Neural progenitor cell (in vitro differentiated cells): ENCODE measurements around the gene CBFA2T2. TPM values are rescaled to one million over a fixed set of nuclear protein-coding genes. Genes with fewer than 3 reads are reported as not detected.

Source experiments
- DNase-seq: peaks from one replicate; pipeline ENCODE4 v3.0.0-alpha.2; 2016; ENCODE audit warnings: low spot score
- H2AFZ ChIP-seq: fragments of 200-600 bp; sonication (generic); replicated peaks from 2 replicates; pipeline ENCODE4 v1.6.1; 2016; ENCODE audit warnings: antibody characterized with exemption
- H3F3A ChIP-seq: fragments of 200-600 bp; sonication (generic); 2 replicates; pipeline ENCODE4 v1.6.1; 2016; ENCODE audit warnings: antibody characterized with exemption, low read depth
- H3K27ac ChIP-seq: fragments of 200-600 bp; sonication (generic); 2 replicates; pipeline ENCODE4 v1.5.1; 2016; ENCODE audit warnings: mild to moderate bottlenecking
- H3K27me3 ChIP-seq: fragments of 200-600 bp; sonication (generic); 2 replicates; pipeline ENCODE4 v1.6.1; 2016; ENCODE audit warnings: mild to moderate bottlenecking, moderate library complexity
- H3K36me3 ChIP-seq: fragments of 200-600 bp; sonication (generic); 2 replicates; pipeline ENCODE4 v1.5.1; 2016
- H3K4me1 ChIP-seq: fragments of 200-600 bp; sonication (generic); 2 replicates; pipeline ENCODE4 v1.6.1; 2016; ENCODE audit warnings: mixed run types
- H3K4me2 ChIP-seq: fragments of 200-600 bp; sonication (generic); 2 replicates; pipeline ENCODE4 v1.6.1; 2016
- H3K4me3 ChIP-seq: fragments of 200-600 bp; sonication (generic); 2 replicates; pipeline ENCODE4 v1.5.1; 2016
- H3K79me2 ChIP-seq: fragments of 200-600 bp; sonication (generic); 2 replicates; pipeline ENCODE4 v1.6.1; 2016; ENCODE audit warnings: low read depth
- H3K9ac ChIP-seq: fragments of 200-600 bp; sonication (generic); 2 replicates; pipeline ENCODE4 v1.6.1; 2016
- H3K9me3 ChIP-seq: fragments of 200-600 bp; sonication (generic); 2 replicates; pipeline ENCODE4 v1.5.1; 2016; ENCODE audit warnings: low read depth
- H4K20me1 ChIP-seq: fragments of 200-600 bp; sonication (generic); 2 replicates; pipeline ENCODE4 v1.6.1; 2016; ENCODE audit warnings: low read depth
- H3K27ac Mint-ChIP-seq: 3 replicates; pipeline ENCODE4 v1.8.0; 2021; ENCODE audit warnings: mixed read lengths
- H3K27me3 Mint-ChIP-seq: 2 replicates; pipeline ENCODE4 v1.8.0; 2022; ENCODE audit warnings: low read depth, mild to moderate bottlenecking, inconsistent platforms, moderate library complexity, mixed read lengths; ENCODE audit not compliant: insufficient read depth
- H3K36me3 Mint-ChIP-seq: 3 replicates; pipeline ENCODE4 v1.8.0; 2021; ENCODE audit warnings: mixed read lengths
- H3K4me1 Mint-ChIP-seq: 3 replicates; pipeline ENCODE4 v1.8.0; 2021; ENCODE audit warnings: mixed read lengths
- H3K4me3 Mint-ChIP-seq: 3 replicates; pipeline ENCODE4 v1.8.0; 2021; ENCODE audit warnings: mild to moderate bottlenecking, moderate library complexity, mixed read lengths
- H3K9me3 Mint-ChIP-seq: 3 replicates; pipeline ENCODE4 v1.8.0; 2020; ENCODE audit warnings: mixed read lengths
- CTCF ChIP-seq: fragments of 200-600 bp; sonication (generic); IDR thresholded peaks from 2 replicates; pipeline ENCODE4 v1.5.1; 2017; ENCODE audit warnings: antibody characterized with exemption, mild to moderate bottlenecking
- EZH2 ChIP-seq: fragments of 200-600 bp; sonication (generic); IDR thresholded peaks from 2 replicates; pipeline ENCODE4 v1.6.1; 2017; ENCODE audit warnings: antibody characterized with exemption, mild to moderate bottlenecking, moderate library complexity
- EZH2phosphoT487 ChIP-seq: fragments of 200-600 bp; sonication (generic); IDR thresholded peaks from 2 replicates; pipeline ENCODE4 v1.6.1; 2017; ENCODE audit warnings: antibody characterized with exemption
- total RNA-seq: library from RNA; depleted of rRNA; stranded (reverse); fragments of >200 nt; gene quantifications from 2 replicates; pipeline ENCODE4 v1.2.3, GENCODE V29; 2015; ENCODE audit warnings: low replicate concordance

Gene CBFA2T2
- total RNA-seq, 1 donor from 2014 or later = 11.9 TPM

GRCh38 chr20:33658929-33659328, 169.0 kb downstream of the CBFA2T2 start:
- peaks cover under 1% of the 10 kb centered on the region for H3K4me1 ChIP-seq
- H3K4me3 Mint-ChIP-seq = no peak overlapping the region
- H3K4me2 ChIP-seq = no peak overlapping the region
- H3K27ac Mint-ChIP-seq = no peak overlapping the region
- no peak overlapping the region for H3K9ac ChIP-seq
- no peak for DNase-seq
- H3F3A ChIP-seq = no peaks in the 10 kb centered on the region
- no peak overlapping the region for H2AFZ ChIP-seq
- no peaks in the 10 kb centered on the region for H3K36me3 Mint-ChIP-seq
- H3K4me1 Mint-ChIP-seq = peaks cover 5% of the 10 kb centered on the region
- no peaks in the 10 kb centered on the region for H3K9me3 Mint-ChIP-seq
- no peaks in the 10 kb centered on the region for H4K20me1 ChIP-seq
- no peaks in the 10 kb centered on the region for H3K79me2 ChIP-seq
- peaks cover 6% of the 10 kb centered on the region for H3K27me3 Mint-ChIP-seq
- H3K9me3 ChIP-seq = no peaks in the 10 kb centered on the region
- H3K36me3 ChIP-seq = no peaks in the 10 kb centered on the region
- H3K4me3 ChIP-seq = no peak overlapping the region
- no peaks in the 10 kb centered on the region for H3K27me3 ChIP-seq
- no peak overlapping the region for H3K27ac ChIP-seq
- TF ChIP-seq EZH2phosphoT487 (no peak), CTCF (no peak), EZH2 (no peak)

- H3K9me3 ChIP-seq = no peaks in the 10 kb centered on the region
- Mint-ChIP-seq H3K4me1 (peaks cover 9% of the 10 kb centered on the region), H3K4me3 (no peak overlapping the region), H3K9me3 (no peaks in the 10 kb centered on the region), H3K27ac (no peak overlapping the region), H3K36me3 (no peaks in the 10 kb centered on the region), H3K27me3 (peaks cover 6% of the 10 kb centered on the region)
- no peak overlapping the region for H3K27ac ChIP-seq
- H3K36me3 ChIP-seq = no peaks in the 10 kb centered on the region
- no peak overlapping the region for H2AFZ ChIP-seq
- H3F3A ChIP-seq = peaks cover 3% of the 10 kb centered on the region
- no peaks in the 10 kb centered on the region for H4K20me1 ChIP-seq
- H3K4me3 ChIP-seq = no peak overlapping the region
- no peak for DNase-seq
- no peaks in the 10 kb centered on the region for H3K27me3 ChIP-seq
- H3K9ac ChIP-seq = no peak overlapping the region
- peaks cover 5% of the 10 kb centered on the region for H3K4me1 ChIP-seq
- H3K79me2 ChIP-seq = no peaks in the 10 kb centered on the region
- TF ChIP-seq EZH2phosphoT487 (no peak), CTCF (no peak), EZH2 (no peak)
- H3K4me2 ChIP-seq = no peak overlapping the region
These were observed 169.6 kb downstream of the CBFA2T2 start for GRCh38 chr20:33659341-33660034.

- Histone ChIP-seq H4K20me1 (no peaks in the 10 kb centered on the region), H3K9ac (no peak overlapping the region), H3K4me3 (no peak overlapping the region), H3F3A (peaks cover 6% of the 10 kb centered on the region), H3K4me2 (no peak overlapping the region), H3K27me3 (no peaks in the 10 kb centered on the region), H2AFZ (no peak overlapping the region), H3K9me3 (no peaks in the 10 kb centered on the region), H3K4me1 (peaks cover 5% of the 10 kb centered on the region), H3K36me3 (no peaks in the 10 kb centered on the region), H3K79me2 (no peaks in the 10 kb centered on the region), H3K27ac (no peak overlapping the region)
- no peaks in the 10 kb centered on the region for H3K36me3 Mint-ChIP-seq
- DNase-seq = no peak
- TF ChIP-seq CTCF (no peak), EZH2phosphoT487 (no peak), EZH2 (no peak)
- peaks cover 6% of the 10 kb centered on the region for H3K27me3 Mint-ChIP-seq
- H3K9me3 Mint-ChIP-seq = no peaks in the 10 kb centered on the region
- H3K4me1 Mint-ChIP-seq = peaks cover 14% of the 10 kb centered on the region
- no peak overlapping the region for H3K4me3 Mint-ChIP-seq
- H3K27ac Mint-ChIP-seq = no peak overlapping the region
These were observed 170.3 kb downstream of the CBFA2T2 start for GRCh38 chr20:33660035-33660684.
